ENCODE data around the gene SSH2.

GRCh38 chr17:29710520-29710884, 219.5 kb downstream of the SSH2 start:
- TF ChIP-seq EZH2phosphoT487 (IDR thresholded peaks at IDR 0.05; ENCODE audit: borderline replicate concordance, low read length) (no peak), EZH2 (IDR thresholded peaks at IDR 0.05; ENCODE audit: low read length, unreplicated experiment) (no peak)

Data from PC-3 (cell line).